Measurements from ENCODE around the gene CHL1. TPM values are rescaled to one million over a fixed set of nuclear protein-coding genes. Genes with fewer than 3 reads are reported as not detected.

Gene CHL1
- total RNA-seq, 2 donors from 2014 or later = 3.0 to 10.6 TPM

- no peak for TF ChIP-seq POLR2A (IDR thresholded peaks at IDR 0.05)
- no peak for TF ChIP-seq CTCF (IDR thresholded peaks at IDR 0.05)
- WGBS, 2 donors = 78 to 88% methylated on average over 2 to 3 of the region's 3 CpGs
- intact Hi-C loops (cut with DNase I) = no loop called here
These were observed 2.1 kb upstream of the CHL1 start for GRCh38 chr3:194421-194820.

GRCh38 chr3:195666-196065 lies 897 bp upstream of the CHL1 start:
- DNase-seq (no peak), ATAC-seq (no peak)
- Histone ChIP-seq H3K9me3 (no peaks in the 10 kb centered on the region), H3K27ac (no peak overlapping the region), H3K36me3 (replicated peaks in 1 of 2; ENCODE audit: insufficient read depth in 1 of 2, low read depth in 2 of 2) (no peaks in the 10 kb centered on the region), H3K4me3 (no peak overlapping the region), H3K4me1 (peaks cover 23% of the 10 kb centered on the region), H3K27me3 (peaks cover 4 to 26% of the 10 kb centered on the region in 2 donors)
- intact Hi-C loops (cut with DNase I) = no loop called here
- TF ChIP-seq CTCF (IDR thresholded peaks at IDR 0.05) (no peak), POLR2A (IDR thresholded peaks at IDR 0.05) (no peak)
- 45 to 50% methylated on average over 6 of the region's 6 CpGs for WGBS, 2 donors

More at GRCh38 chr3:194421-194820, 2.1 kb upstream of the CHL1 start:
- no peak overlapping the region for H3K4me3 ChIP-seq
- H3K27me3 ChIP-seq = peaks cover 4 to 26% of the 10 kb centered on the region in 2 donors
- no peak for ATAC-seq
- no peak overlapping the region for H3K27ac ChIP-seq
- no peak for DNase-seq
- no peaks in the 10 kb centered on the region for H3K36me3 ChIP-seq (replicated peaks in 1 of 2; ENCODE audit: insufficient read depth in 1 of 2, low read depth in 2 of 2)
- no peaks in the 10 kb centered on the region for H3K9me3 ChIP-seq
- H3K4me1 ChIP-seq = peaks cover 23% of the 10 kb centered on the region

- Histone ChIP-seq H3K36me3 (replicated peaks in 1 of 2; ENCODE audit: insufficient read depth in 1 of 2, low read depth in 2 of 2) (no peaks in the 10 kb centered on the region), H3K27ac (no peak overlapping the region), H3K9me3 (no peaks in the 10 kb centered on the region), H3K27me3 (peaks cover 4 to 26% of the 10 kb centered on the region in 2 donors), H3K4me3 (peak overlapping the region in 1 of 2 donors; percentile 20), H3K4me1 (peaks cover 23% of the 10 kb centered on the region)
- intact Hi-C loops (cut with DNase I) = no loop called here
- ATAC-seq (peak; percentile 35), DNase-seq (peak in 1 of 4 donors; percentile 9)
- WGBS, 2 donors = 1 to 3% methylated on average over 16 to 56 of the region's 56 CpGs
- TF ChIP-seq CTCF (IDR thresholded peaks at IDR 0.05) (no peak), POLR2A (IDR thresholded peaks at IDR 0.05) (no peak)
These were observed 725 bp downstream of the CHL1 start for GRCh38 chr3:197149-197827.

- ATAC-seq (no peak), DNase-seq (peak in 1 of 4 donors; percentile 5)
- H3K4me1 ChIP-seq = peaks cover 23% of the 10 kb centered on the region
- intact Hi-C loops (cut with DNase I) = no loop called here
- H3K27ac ChIP-seq = no peak overlapping the region
- no peaks in the 10 kb centered on the region for H3K36me3 ChIP-seq (replicated peaks in 1 of 2; ENCODE audit: insufficient read depth in 1 of 2, low read depth in 2 of 2)
- WGBS, 2 donors = 1% methylated on average over 12 to 63 of the region's 66 CpGs
- no peak for TF ChIP-seq POLR2A (IDR thresholded peaks at IDR 0.05)
- TF ChIP-seq CTCF (IDR thresholded peaks at IDR 0.05) = no peak
- H3K4me3 ChIP-seq = no peak overlapping the region
- peaks cover 4 to 26% of the 10 kb centered on the region in 2 donors for H3K27me3 ChIP-seq
- H3K9me3 ChIP-seq = no peaks in the 10 kb centered on the region
These were observed 1.4 kb downstream of the CHL1 start for GRCh38 chr3:197828-198491.

All from body of pancreas (tissue), 4 donors.